Measurements from ENCODE around the gene MYL2. TPM values are rescaled to one million over a fixed set of nuclear protein-coding genes. Genes with fewer than 3 reads are reported as not detected.

The MYL2 gene
- total RNA-seq, 1 experiment from 2014 or later: not detected

DNA sequence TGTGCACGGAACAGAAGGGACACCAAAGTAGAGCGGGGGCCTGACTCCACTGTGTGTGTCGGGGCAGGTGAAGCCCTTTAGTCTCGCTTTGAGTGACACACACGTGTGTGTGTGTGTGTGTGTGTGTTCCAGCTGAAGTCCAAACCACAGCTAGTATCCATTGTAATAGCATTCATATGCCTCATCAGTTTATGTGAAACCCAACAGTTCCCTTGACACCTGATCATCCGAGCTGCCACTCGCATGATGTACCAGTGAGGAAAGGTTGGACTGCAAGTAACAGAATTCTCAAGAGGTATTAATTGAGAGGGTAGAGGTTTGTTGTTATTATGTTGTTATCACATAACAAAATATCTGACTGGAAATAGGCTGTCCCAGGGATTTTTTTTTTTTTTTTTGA, 57.2 kb downstream of the MYL2 start:
- Mint-ChIP-seq H3K27me3 (ENCODE audit: unreplicated experiment) (peaks cover 12% of the 10 kb centered on the region), H3K9me3 (ENCODE audit: low read depth, unreplicated experiment) (no peaks in the 10 kb centered on the region), H3K27ac (ENCODE audit: unreplicated experiment) (no peak overlapping the region), H3K4me1 (ENCODE audit: low read depth, unreplicated experiment) (no peaks in the 10 kb centered on the region), H3K4me3 (ENCODE audit: low read depth, unreplicated experiment) (no peak overlapping the region), H3K36me3 (ENCODE audit: insufficient read depth, unreplicated experiment) (no peaks in the 10 kb centered on the region)
- no peak for DNase-seq
- TF ChIP-seq, protein P1, sequence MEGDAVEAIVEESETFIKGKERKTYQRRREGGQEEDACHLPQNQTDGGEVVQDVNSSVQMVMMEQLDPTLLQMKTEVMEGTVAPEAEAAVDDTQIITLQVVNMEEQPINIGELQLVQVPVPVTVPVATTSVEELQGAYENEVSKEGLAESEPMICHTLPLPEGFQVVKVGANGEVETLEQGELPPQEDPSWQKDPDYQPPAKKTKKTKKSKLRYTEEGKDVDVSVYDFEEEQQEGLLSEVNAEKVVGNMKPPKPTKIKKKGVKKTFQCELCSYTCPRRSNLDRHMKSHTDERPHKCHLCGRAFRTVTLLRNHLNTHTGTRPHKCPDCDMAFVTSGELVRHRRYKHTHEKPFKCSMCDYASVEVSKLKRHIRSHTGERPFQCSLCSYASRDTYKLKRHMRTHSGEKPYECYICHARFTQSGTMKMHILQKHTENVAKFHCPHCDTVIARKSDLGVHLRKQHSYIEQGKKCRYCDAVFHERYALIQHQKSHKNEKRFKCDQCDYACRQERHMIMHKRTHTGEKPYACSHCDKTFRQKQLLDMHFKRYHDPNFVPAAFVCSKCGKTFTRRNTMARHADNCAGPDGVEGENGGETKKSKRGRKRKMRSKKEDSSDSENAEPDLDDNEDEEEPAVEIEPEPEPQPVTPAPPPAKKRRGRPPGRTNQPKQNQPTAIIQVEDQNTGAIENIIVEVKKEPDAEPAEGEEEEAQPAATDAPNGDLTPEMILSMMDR (IDR thresholded peaks at IDR 0.05; ENCODE audit: unreplicated experiment): no peak
- no TSS peak for BruUV-seq (replicated peaks)
- intact Hi-C loops (cut with micrococcal nuclease; ENCODE audit: unreplicated experiment): no loop called here
- CTCF ChIA-PET: no interaction called here

DNA sequence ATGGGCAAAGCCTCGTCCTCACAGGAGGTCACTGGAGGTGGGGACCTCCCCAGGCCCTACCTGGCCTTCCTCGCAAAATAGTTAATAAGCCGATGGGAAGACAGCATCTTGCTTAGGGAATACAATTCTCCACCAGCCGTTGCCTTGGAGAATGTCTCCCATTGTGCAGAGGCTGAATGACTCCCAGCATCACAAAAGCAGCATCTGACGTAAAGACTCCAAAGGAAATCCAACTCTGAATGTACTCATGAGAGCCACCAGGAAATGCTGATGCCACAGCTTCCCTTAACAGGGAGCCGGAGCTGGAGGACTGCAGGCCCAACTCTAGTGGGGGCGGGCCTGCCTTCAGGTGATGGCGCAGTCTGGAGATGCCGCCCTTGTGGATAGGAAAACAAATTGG, 58.0 kb downstream of the MYL2 start:
- no TSS peak for BruUV-seq (replicated peaks)
- Mint-ChIP-seq H3K36me3 (ENCODE audit: insufficient read depth, unreplicated experiment) (no peaks in the 10 kb centered on the region), H3K27me3 (ENCODE audit: unreplicated experiment) (peaks cover 12% of the 10 kb centered on the region), H3K4me3 (ENCODE audit: low read depth, unreplicated experiment) (no peak overlapping the region), H3K9me3 (ENCODE audit: low read depth, unreplicated experiment) (no peaks in the 10 kb centered on the region), H3K4me1 (ENCODE audit: low read depth, unreplicated experiment) (no peaks in the 10 kb centered on the region), H3K27ac (ENCODE audit: unreplicated experiment) (no peak overlapping the region)
- CTCF ChIA-PET: no interaction called here
- TF ChIP-seq, protein P1 (IDR thresholded peaks at IDR 0.05; ENCODE audit: unreplicated experiment): no peak
- DNase-seq: no peak
- intact Hi-C loops (cut with micrococcal nuclease; ENCODE audit: unreplicated experiment): no loop called here

- no peak for DNase-seq
- H3K9me3 Mint-ChIP-seq (ENCODE audit: low read depth, unreplicated experiment): no peaks in the 10 kb centered on the region
- H3K27me3 Mint-ChIP-seq (ENCODE audit: unreplicated experiment): peaks cover 12% of the 10 kb centered on the region
- TF ChIP-seq, protein P1 (IDR thresholded peaks at IDR 0.05; ENCODE audit: unreplicated experiment): no peak
- no peaks in the 10 kb centered on the region for H3K36me3 Mint-ChIP-seq (ENCODE audit: insufficient read depth, unreplicated experiment)
- no peak overlapping the region for H3K4me3 Mint-ChIP-seq (ENCODE audit: low read depth, unreplicated experiment)
- no peak overlapping the region for H3K27ac Mint-ChIP-seq (ENCODE audit: unreplicated experiment)
- BruUV-seq (replicated peaks): no TSS peak
- intact Hi-C loops (cut with micrococcal nuclease; ENCODE audit: unreplicated experiment): no loop called here
- no peaks in the 10 kb centered on the region for H3K4me1 Mint-ChIP-seq (ENCODE audit: low read depth, unreplicated experiment)
- CTCF ChIA-PET: no interaction called here
These were observed 58.6 kb downstream of the MYL2 start for GRCh38 chr12:110861729-110862128.

Other genes starting within 250 kb of the MYL2 start
- gene HVCN1, start 231.5 kb downstream of the MYL2 start, total RNA-seq (2022): 0.71 and 0.99 TPM in 2 replicates
- gene PPP1CC, start 177.7 kb downstream of the MYL2 start, total RNA-seq (2022): 199 and 213 TPM in 2 replicates
- not detected in 2 replicates for gene CCDC63, start 73.6 kb downstream of the MYL2 start, total RNA-seq (2022)
- not detected in 2 replicates for gene CUX2, start 113.6 kb upstream of the MYL2 start, total RNA-seq (2022)